Endothelial cell of umbilical vein (primary cell): ENCODE results near the gene UQCRC1. TPM values are rescaled to one million over a fixed set of nuclear protein-coding genes. Genes with fewer than 3 reads are reported as not detected.

Experiments used
- BruUV-seq: library from RNA; stranded (reverse); fragments of 400-500 nt; replicated peaks from 2 replicates; lab custom pipeline; 2021; lab: Mats Ljungman, UMichigan
- CTCF ChIA-PET: fragments of 300-600, 350-600 bp; sonication (Branson Sonifier 250); formaldehyde crosslinking; loops from one replicate; lab custom pipeline; 2021; ENCODE audit warnings: antibody characterized with exemption, inconsistent platforms; lab: Charles Lee
- POLR2A ChIA-PET: fragments of 300-600, 350-600 bp; sonication (Branson Sonifier 250); formaldehyde crosslinking; loops from one replicate; lab custom pipeline; 2021; ENCODE audit warnings: antibody characterized with exemption, inconsistent platforms; lab: Charles Lee
- DNase-seq: peaks from one replicate; pipeline ENCODE4 v3.0.0-alpha.2; 2011; ENCODE audit warnings: low read depth, low spot score
- FAIRE-seq: peaks from 2 replicates; lab custom pipeline; 2011; peaks lifted over from hg19 to GRCh38; lab: Jason Lieb, UNC
- H2AFZ ChIP-seq: 2 replicates; pipeline ENCODE4 v1.6.0; 2012; ENCODE audit warnings: low read depth, low read length, control low read depth, inconsistent platforms
- H3K27ac ChIP-seq: 2 replicates; pipeline ENCODE4 v1.5.1; 2011; ENCODE audit warnings: low read depth, mild to moderate bottlenecking, control low read depth, low read length, moderate library complexity; ENCODE audit not compliant: insufficient read depth
- H3K27me3 ChIP-seq, 2 experiments: 2 replicates each; pipeline versions ENCODE4 v1.6.0 to v1.6.1; 2011; ENCODE audit warnings: low read length in 2 of 2, mixed read lengths in 1 of 2; ENCODE audit not compliant: control insufficient read depth in 2 of 2, insufficient read depth in 2 of 2
- H3K36me3 ChIP-seq, 2 experiments: 2 replicates in 1 of 2; 3 replicates in 1 of 2; pipeline ENCODE4 v1.5.1; 2011; ENCODE audit warnings: low read length in 2 of 2, mild to moderate bottlenecking in 1 of 2, moderate library complexity in 1 of 2; ENCODE audit not compliant: control insufficient read depth in 2 of 2, insufficient read depth in 2 of 2; ENCODE audit errors: extremely low read depth in 1 of 2
- H3K4me1 ChIP-seq: 3 replicates; pipeline ENCODE4 v1.5.1; 2011; ENCODE audit warnings: mild to moderate bottlenecking, low read length; ENCODE audit not compliant: control insufficient read depth, insufficient read depth; ENCODE audit errors: extremely low read depth
- H3K4me2 ChIP-seq: 2 replicates; pipeline ENCODE4 v1.6.1; 2011; ENCODE audit warnings: low read length, control low read depth, mixed read lengths; ENCODE audit not compliant: insufficient read depth
- H3K4me3 ChIP-seq, 3 experiments: fragments of 200-600 bp in 1 of 3; sonication (generic), shearing (Covaris generic) in 1 of 3; replicated peaks in 1 of 3; 2 replicates each; pipeline ENCODE4 v1.5.1; 2011 to 2016; ENCODE audit warnings: control low read depth in 3 of 3, low read length in 3 of 3, mild to moderate bottlenecking in 2 of 3, inconsistent platforms in 1 of 3, low read depth in 1 of 3, moderate library complexity in 1 of 3; ENCODE audit not compliant: insufficient read depth in 1 of 3
- H3K79me2 ChIP-seq: 2 replicates; pipeline ENCODE4 v1.6.0; 2012; ENCODE audit warnings: low read length, inconsistent platforms; ENCODE audit not compliant: control insufficient read depth, insufficient read depth
- H3K9ac ChIP-seq: replicated peaks from 2 replicates; pipeline ENCODE3; 2011; ENCODE audit warnings: low read length, control low read depth; ENCODE audit not compliant: insufficient read depth; ENCODE audit errors: extremely low read depth
- H3K9me1 ChIP-seq: replicated peaks from 3 replicates; pipeline ENCODE4 v1.6.0; 2011; ENCODE audit warnings: mild to moderate bottlenecking, low read length; ENCODE audit not compliant: control insufficient read depth, insufficient read depth; ENCODE audit errors: extremely low read depth
- H3K9me3 ChIP-seq: replicated peaks from 2 replicates; pipeline ENCODE4 v1.5.1; 2012; ENCODE audit warnings: low read length, inconsistent platforms; ENCODE audit not compliant: control insufficient read depth, insufficient read depth
- H4K20me1 ChIP-seq: replicated peaks from 2 replicates; pipeline ENCODE3; 2011; ENCODE audit warnings: mild to moderate bottlenecking, low read length; ENCODE audit not compliant: control insufficient read depth, insufficient read depth; ENCODE audit errors: extremely low read depth
- EZH2 ChIP-seq: IDR thresholded peaks from 2 replicates; pipeline ENCODE4 v1.6.1; 2012; ENCODE audit warnings: borderline replicate concordance, low read depth, mild to moderate bottlenecking, moderate library complexity, low read length, inconsistent platforms; ENCODE audit not compliant: severe bottlenecking
- FOS ChIP-seq: IDR thresholded peaks from 2 replicates; pipeline ENCODE4 v1.6.1; 2011; ENCODE audit warnings: mild to moderate bottlenecking, low read length, moderate library complexity, borderline replicate concordance; ENCODE audit not compliant: insufficient read depth
- GATA2 ChIP-seq: IDR thresholded peaks from 2 replicates; pipeline ENCODE4 v1.7.0; 2011; ENCODE audit warnings: low read depth, mild to moderate bottlenecking, moderate library complexity, mixed read lengths, low read length; ENCODE audit not compliant: insufficient read length, insufficient read depth
- JUN ChIP-seq: IDR thresholded peaks from 2 replicates; pipeline ENCODE4 v1.6.1; 2011; ENCODE audit warnings: borderline replicate concordance, low read depth; ENCODE audit not compliant: insufficient read length, insufficient read depth
- MYC ChIP-seq: IDR thresholded peaks from one replicate; pipeline ENCODE4 v1.6.1; 2011; ENCODE audit warnings: mild to moderate bottlenecking, low read depth, low read length
- POLR2A ChIP-seq: IDR thresholded peaks from 2 replicates; pipeline ENCODE4 v1.6.1; 2012; ENCODE audit warnings: low read depth, mild to moderate bottlenecking, control low read depth, low read length
- POLR2AphosphoS5 ChIP-seq: IDR thresholded peaks from 2 replicates; pipeline ENCODE4 v1.6.1; 2012; ENCODE audit warnings: low read depth, mild to moderate bottlenecking, control low read depth, low read length, moderate library complexity; ENCODE audit not compliant: insufficient read depth
- dilution Hi-C: fragments of 300-500 bp; cut with MboI; formaldehyde crosslinking; loops from one replicate; pipeline ENCODE4 v1.15.0; 2019; ENCODE audit warnings: low sequenced_read_pairs; ENCODE audit not compliant: extremely low pct_ligation_motif_present
- intact Hi-C: fragments of 100-400 bp; cut with micrococcal nuclease; formaldehyde crosslinking; loops from one replicate; pipeline ENCODE4 v1.10.0; 2022
- polyA plus RNA-seq, 4 experiments: library from polyadenylated mRNA; depleted of rRNA in 3 of 4; stranded (reverse) in 3 of 4; unstranded in 1 of 4; fragments of >200 nt; gene quantifications; 2 replicates each; pipeline versions ENCODE4 v1.2.1 to v1.2.3, GENCODE V29; 2011 to 2012; ENCODE audit warnings: missing spikeins in 1 of 4
- total RNA-seq: library from RNA; stranded (reverse); gene quantifications from 2 replicates; pipeline ENCODE4 v1.2.3, GENCODE V29; 2021
- TF ChIP-seq, protein P1 (sequence below): IDR thresholded peaks from 2 replicates; pipeline ENCODE4 v1.6.1; 2011; ENCODE audit not compliant: insufficient read depth, insufficient read length
- TF ChIP-seq, protein P2 (sequence below), 2 donors: IDR thresholded peaks; 1 replicate in 1 of 2; 2 replicates in 1 of 2; pipeline ENCODE4 v1.5.1; 2011; ENCODE audit warnings: low read length in 2 of 2, mild to moderate bottlenecking in 2 of 2, moderate library complexity in 2 of 2, control low read depth in 1 of 2, inconsistent platforms in 1 of 2, low read depth in 1 of 2; ENCODE audit not compliant: insufficient read depth in 1 of 2; ENCODE audit errors: extremely low read depth in 1 of 2

Gene UQCRC1
- total and polyA plus RNA-seq, 2 donors (not counting 3 experiments of a cell fraction or from before 2014, with no cell fraction given): 184 to 427 TPM

DNA sequence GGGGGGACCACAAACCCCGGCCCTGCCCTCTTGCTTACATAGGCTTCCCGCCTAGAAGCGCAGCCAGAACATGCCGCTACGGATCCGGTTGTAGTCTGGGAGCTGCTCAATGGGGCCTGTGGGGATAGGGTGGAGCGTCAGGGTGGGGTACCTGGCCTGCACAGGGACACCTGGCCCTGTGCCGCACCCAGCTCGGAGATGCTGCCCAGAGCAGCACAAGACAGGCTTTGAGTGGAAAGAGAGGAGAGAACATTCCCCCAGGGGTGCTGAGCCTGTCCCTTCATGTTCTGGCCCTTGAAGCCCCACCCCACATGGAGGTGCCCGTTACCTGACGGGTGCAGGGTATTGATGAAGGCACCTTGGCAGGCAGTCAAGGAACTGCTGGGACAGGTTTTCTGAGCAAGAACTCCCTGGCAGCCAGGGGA, 10.4 kb downstream of the UQCRC1 start:
- H2AFZ ChIP-seq: no peak overlapping the region
- no peak overlapping the region for H3K4me2 ChIP-seq
- no TSS peak for BruUV-seq
- H3K9me3 ChIP-seq: no peaks in the 10 kb centered on the region
- H3K79me2 ChIP-seq: no peaks in the 10 kb centered on the region
- CTCF ChIA-PET: interaction anchor here (0.9 to 1.0 kb wide), 2 partner anchors 11 to 42 kb away, joined by 3 read pairs; no protein-coding TSS in a partner anchor
- TF ChIP-seq POLR2A (no peak), JUN (no peak), FOS (no peak), EZH2 (no peak), MYC (no peak), POLR2AphosphoS5 (no peak), GATA2 (no peak)
- TF ChIP-seq, protein P1, sequence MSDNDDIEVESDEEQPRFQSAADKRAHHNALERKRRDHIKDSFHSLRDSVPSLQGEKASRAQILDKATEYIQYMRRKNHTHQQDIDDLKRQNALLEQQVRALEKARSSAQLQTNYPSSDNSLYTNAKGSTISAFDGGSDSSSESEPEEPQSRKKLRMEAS: no peak
- TF ChIP-seq, protein P2, sequence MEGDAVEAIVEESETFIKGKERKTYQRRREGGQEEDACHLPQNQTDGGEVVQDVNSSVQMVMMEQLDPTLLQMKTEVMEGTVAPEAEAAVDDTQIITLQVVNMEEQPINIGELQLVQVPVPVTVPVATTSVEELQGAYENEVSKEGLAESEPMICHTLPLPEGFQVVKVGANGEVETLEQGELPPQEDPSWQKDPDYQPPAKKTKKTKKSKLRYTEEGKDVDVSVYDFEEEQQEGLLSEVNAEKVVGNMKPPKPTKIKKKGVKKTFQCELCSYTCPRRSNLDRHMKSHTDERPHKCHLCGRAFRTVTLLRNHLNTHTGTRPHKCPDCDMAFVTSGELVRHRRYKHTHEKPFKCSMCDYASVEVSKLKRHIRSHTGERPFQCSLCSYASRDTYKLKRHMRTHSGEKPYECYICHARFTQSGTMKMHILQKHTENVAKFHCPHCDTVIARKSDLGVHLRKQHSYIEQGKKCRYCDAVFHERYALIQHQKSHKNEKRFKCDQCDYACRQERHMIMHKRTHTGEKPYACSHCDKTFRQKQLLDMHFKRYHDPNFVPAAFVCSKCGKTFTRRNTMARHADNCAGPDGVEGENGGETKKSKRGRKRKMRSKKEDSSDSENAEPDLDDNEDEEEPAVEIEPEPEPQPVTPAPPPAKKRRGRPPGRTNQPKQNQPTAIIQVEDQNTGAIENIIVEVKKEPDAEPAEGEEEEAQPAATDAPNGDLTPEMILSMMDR (IDR thresholded peaks at IDR 0.05; ENCODE audit: extremely low read depth in 1 of 2, insufficient read depth in 1 of 2, low read depth in 1 of 2, low read length in 2 of 2): no peak
- H3K9ac ChIP-seq: no peak overlapping the region
- FAIRE-seq: no peak
- no peak overlapping the region for H3K27ac ChIP-seq
- dilution Hi-C loops: no loop called here
- H3K9me1 ChIP-seq: no peaks in the 10 kb centered on the region
- H3K4me3 ChIP-seq: no peak overlapping the region
- H3K4me1 ChIP-seq: peaks cover 6% of the 10 kb centered on the region
- H3K36me3 ChIP-seq: peaks cover 11 to 46% of the 10 kb centered on the region in 2 experiments
- DNase-seq: no peak
- peaks cover 6 to 9% of the 10 kb centered on the region in 2 experiments for H3K27me3 ChIP-seq
- no peaks in the 10 kb centered on the region for H4K20me1 ChIP-seq
- POLR2A ChIA-PET: no interaction called here
- intact Hi-C loops: no loop called here
